Spinal cord (tissue), 10 donors: Measurements from ENCODE around the gene SPINT1. TPM values are rescaled to one million over a fixed set of nuclear protein-coding genes. Genes with fewer than 3 reads are reported as not detected.

Experiments used
- DNase-seq, 6 donors: peaks; one replicate each; pipeline versions ENCODE4 v3.0.0 to v3.0.0-alpha.2; 2013 to 2015; ENCODE audit warnings: low spot score in 6 of 6, low read depth in 4 of 6
- H3K27ac ChIP-seq: one replicate; pipeline ENCODE4 v1.5.1; 2013; ENCODE audit warnings: low read depth, low read length, control low read depth
- H3K27me3 ChIP-seq: one replicate; pipeline ENCODE4 v1.6.1; 2013; ENCODE audit warnings: low read length; ENCODE audit not compliant: control insufficient read depth, insufficient read depth
- H3K36me3 ChIP-seq: one replicate; pipeline ENCODE4 v1.6.1; 2013; ENCODE audit warnings: low read length; ENCODE audit not compliant: control insufficient read depth, insufficient read depth
- H3K4me1 ChIP-seq: one replicate; pipeline ENCODE4 v1.6.1; 2013; ENCODE audit warnings: low read length; ENCODE audit not compliant: control insufficient read depth, insufficient read depth
- H3K4me3 ChIP-seq: one replicate; pipeline ENCODE4 v1.5.1; 2013; ENCODE audit warnings: low read depth, low read length, control low read depth
- H3K9me3 ChIP-seq: one replicate; pipeline ENCODE4 v1.6.1; 2013; ENCODE audit warnings: low read length; ENCODE audit not compliant: control insufficient read depth, insufficient read depth
- WGBS: methylation state at CpG from one replicate; pipeline ENCODE4 v1.1.5; 2013; ENCODE audit warnings: missing lambda C conversion rate; ENCODE audit not compliant: insufficient coverage; 5-methylcytosine and 5-hydroxymethylcytosine counted together
- polyA plus RNA-seq, 2 donors: library from polyadenylated mRNA; unstranded; fragments of 120-200 nt; gene quantifications; one replicate each; pipeline ENCODE4 v1.2.1, GENCODE V29; 2013; ENCODE audit not compliant: insufficient read length in 2 of 2
- total RNA-seq, 2 donors: library from RNA; depleted of rRNA in 1 of 2; stranded (reverse); fragments of 120-200 nt in 1 of 2; fragments of >200 nt in 1 of 2; gene quantifications; one replicate each; pipeline versions ENCODE4 v1.2.3 to v1.2.4, GENCODE V29; 2013 to 2014
- donor health status: healthy.

SPINT1 gene
- total and polyA plus RNA-seq, 4 donors = 2.9 to 4.5 (median 3.7) TPM

DNA sequence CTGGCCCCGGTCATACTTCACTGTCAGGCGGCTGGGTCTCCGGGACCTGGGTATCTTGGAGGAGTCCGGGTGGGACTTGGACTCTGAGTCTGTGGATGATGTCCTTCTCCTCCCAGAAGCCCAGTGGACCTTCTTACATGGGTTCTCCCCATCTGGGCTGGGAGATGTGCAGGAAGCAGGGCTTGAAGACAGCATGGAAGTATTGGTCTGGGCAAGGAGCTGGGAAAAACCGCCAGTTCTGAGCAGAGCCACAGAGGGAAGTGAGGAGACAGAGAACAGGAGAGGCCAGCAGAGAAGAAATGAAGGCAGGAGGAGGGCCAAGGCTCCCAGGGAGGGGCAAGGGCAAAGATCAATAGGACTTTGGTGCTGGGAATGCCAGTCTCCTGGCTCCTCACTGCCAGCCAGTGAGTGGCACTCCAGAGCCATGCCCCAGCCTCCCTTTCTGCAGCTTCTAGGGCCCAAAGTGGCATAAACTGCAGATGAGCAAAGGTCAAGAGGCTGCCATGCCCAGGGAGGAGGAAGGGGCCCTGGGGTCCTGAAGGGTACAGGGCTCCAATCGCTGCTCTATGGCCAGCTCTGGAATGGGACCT is 15.3 kb upstream of the SPINT1 start, which contains the start of gene PPP1R14D:
Gene PPP1R14D (minus strand): TSS at position 262 of the 590 bp plus-strand sequence. CDS start 67 bp downstream, at position 195.
- H3K9me3 ChIP-seq = no peaks in the 10 kb centered on the region
- H3K4me3 ChIP-seq = no peak within 1 kb of the TSS
- no peak within 1 kb of the TSS for H3K27ac ChIP-seq
- H3K27me3 ChIP-seq = no peaks in the 10 kb centered on the region
- no peaks in the 10 kb centered on the region for H3K4me1 ChIP-seq
- no peaks in the 10 kb centered on the region for H3K36me3 ChIP-seq
- 90% methylated on average over 6 of the region's 6 CpGs for WGBS
- DNase-seq = no peak

DNA sequence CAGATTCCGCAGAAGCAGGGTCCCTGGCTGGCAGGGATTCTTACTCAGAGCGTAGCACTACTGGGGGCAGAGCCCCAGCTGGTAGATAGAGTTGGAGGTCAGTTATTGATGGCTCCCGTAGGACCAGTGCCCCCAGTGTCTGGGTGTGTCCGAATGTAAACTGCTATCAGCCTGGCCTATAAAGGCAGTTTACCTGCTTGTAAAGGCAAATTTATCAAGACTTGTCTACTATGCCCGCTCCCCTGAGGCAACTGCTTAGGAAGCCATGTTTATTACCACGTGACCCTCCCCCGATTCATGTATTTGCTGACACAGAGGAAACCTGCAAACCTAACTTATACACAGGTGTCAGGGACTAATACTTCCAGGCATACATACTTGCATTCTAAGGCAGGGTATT is 14.7 kb upstream of the SPINT1 start:
- Histone ChIP-seq H3K4me3 (no peak overlapping the region), H3K4me1 (no peaks in the 10 kb centered on the region), H3K9me3 (no peaks in the 10 kb centered on the region), H3K36me3 (no peaks in the 10 kb centered on the region), H3K27ac (no peak overlapping the region), H3K27me3 (no peaks in the 10 kb centered on the region)
- 90% methylated on average over 5 of the region's 7 CpGs for WGBS
- no peak for DNase-seq

DNA sequence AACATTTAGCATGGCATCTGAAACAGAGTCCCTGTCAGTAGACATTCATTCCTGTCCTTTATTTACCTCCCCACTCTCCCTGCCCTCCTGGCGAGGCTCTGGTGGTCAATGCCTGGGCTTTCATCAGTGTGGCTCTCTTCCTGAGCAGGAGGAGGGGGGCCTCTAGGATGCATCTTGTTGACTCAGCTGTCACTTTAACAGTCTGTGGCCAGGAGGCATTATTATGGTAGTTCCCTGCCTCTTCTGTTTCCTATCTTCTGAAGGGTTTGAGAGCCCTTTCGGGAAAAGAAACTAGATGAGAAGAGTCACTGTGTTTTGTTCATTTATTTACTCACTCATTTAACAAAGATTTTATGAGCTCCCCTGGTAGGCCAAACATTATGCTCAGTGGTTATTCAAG is 13.0 kb upstream of the SPINT1 start:
- H3K27ac ChIP-seq = no peak overlapping the region
- no CpG with 5 or more reads among the region's 2 CpGs for WGBS
- H3K36me3 ChIP-seq = no peaks in the 10 kb centered on the region
- H3K4me1 ChIP-seq = no peaks in the 10 kb centered on the region
- no peak for DNase-seq
- no peaks in the 10 kb centered on the region for H3K27me3 ChIP-seq
- no peak overlapping the region for H3K4me3 ChIP-seq
- no peaks in the 10 kb centered on the region for H3K9me3 ChIP-seq

DNA sequence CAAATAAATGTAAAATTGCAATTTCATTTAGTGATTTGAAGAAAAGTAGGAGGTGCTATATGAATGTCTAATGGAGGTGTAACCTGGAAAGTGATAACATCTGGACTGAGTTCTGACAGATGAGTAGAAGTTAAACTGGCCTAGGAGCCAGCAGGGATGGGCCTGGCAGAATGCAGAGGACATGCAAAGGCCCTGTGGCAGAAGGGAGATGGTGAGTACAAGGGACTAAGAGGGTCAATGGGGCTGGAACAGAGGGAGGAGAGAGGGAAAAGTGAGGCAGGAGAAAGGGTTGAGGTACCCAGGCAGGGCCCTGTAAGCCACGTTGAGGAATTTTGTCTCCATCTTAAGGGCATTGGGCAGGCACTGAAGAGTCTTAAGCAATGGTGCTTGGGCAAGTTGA is 12.0 kb upstream of the SPINT1 start:
- DNase-seq = no peak
- H3K36me3 ChIP-seq = no peaks in the 10 kb centered on the region
- no peaks in the 10 kb centered on the region for H3K27me3 ChIP-seq
- no peak overlapping the region for H3K4me3 ChIP-seq
- H3K4me1 ChIP-seq = no peaks in the 10 kb centered on the region
- no peaks in the 10 kb centered on the region for H3K9me3 ChIP-seq
- H3K27ac ChIP-seq = no peak overlapping the region
- WGBS = 67% methylated on average over 1 of the region's 1 CpG

DNA sequence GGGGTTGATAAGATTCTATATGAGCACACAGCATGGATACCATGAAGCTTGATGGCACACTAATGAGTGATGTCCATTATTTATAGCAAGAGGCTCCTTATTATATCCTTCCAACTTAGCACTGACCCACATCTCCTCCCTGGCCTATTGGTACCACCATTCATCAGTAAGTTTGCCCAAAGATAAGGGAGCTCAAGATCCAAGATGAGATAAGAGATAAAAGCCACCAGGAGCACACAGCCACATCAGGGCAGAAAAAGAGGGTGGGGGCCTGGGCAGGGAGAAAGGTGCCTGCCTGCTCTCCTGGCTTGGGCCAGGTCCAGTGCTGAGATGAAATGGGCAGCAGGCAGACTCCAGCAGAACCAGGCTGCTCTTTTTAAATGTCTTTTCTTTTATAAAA is 10.9 kb upstream of the SPINT1 start:
- Histone ChIP-seq H3K27ac (no peak overlapping the region), H3K9me3 (no peaks in the 10 kb centered on the region), H3K36me3 (no peaks in the 10 kb centered on the region), H3K4me3 (no peak overlapping the region), H3K4me1 (no peaks in the 10 kb centered on the region), H3K27me3 (no peaks in the 10 kb centered on the region)
- no peak for DNase-seq

DNA sequence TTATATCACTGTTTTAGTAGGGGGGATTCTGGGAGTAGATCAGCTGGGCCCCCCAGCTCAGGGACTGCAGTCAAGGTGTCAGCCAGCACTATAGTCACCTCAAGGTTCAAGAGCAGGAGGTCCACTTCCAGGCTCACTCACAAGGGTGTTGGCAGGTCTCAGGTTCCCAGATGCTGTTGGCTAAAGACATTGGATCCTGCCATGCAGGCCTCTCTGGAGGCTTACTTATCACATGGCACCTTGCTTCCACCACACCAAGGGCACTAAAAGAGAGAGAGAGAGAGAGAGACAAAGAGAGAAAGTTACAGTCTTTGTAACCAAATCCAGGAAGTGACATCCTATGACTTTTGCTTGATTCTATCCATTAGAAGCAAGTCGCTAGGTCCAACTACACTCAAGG is 7.8 kb upstream of the SPINT1 start:
- Histone ChIP-seq H3K27me3 (no peaks in the 10 kb centered on the region), H3K4me3 (no peak overlapping the region), H3K4me1 (no peaks in the 10 kb centered on the region), H3K27ac (no peak overlapping the region), H3K9me3 (no peaks in the 10 kb centered on the region), H3K36me3 (no peaks in the 10 kb centered on the region)
- WGBS = no CpG with 5 or more reads among the region's 1 CpG
- DNase-seq = no peak

DNA sequence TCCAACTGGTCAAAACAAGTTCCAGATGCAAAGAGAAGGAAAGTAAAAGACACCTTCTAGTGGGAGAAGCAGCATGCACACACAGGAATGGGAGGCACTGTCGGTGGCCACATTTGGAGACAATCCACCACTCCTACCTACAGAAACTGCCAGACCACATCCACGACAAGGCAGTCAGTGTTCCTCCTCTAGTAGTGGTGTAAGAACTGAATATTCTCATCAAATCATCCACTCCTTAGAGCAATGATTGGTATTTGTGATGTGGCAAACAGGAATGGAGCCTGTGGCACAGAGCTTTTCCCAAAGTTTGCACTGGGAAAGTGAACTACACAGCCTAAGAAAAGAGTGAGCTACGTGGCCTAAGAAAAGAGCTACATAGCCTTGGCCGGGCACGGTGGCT is 5.1 kb upstream of the SPINT1 start:
- Histone ChIP-seq H3K4me3 (no peak overlapping the region), H3K4me1 (peaks cover 4% of the 10 kb centered on the region), H3K27me3 (peaks cover 13% of the 10 kb centered on the region), H3K27ac (no peak overlapping the region), H3K36me3 (no peaks in the 10 kb centered on the region), H3K9me3 (no peaks in the 10 kb centered on the region)
- no peak for DNase-seq
- no CpG with 5 or more reads among the region's 5 CpGs for WGBS

DNA sequence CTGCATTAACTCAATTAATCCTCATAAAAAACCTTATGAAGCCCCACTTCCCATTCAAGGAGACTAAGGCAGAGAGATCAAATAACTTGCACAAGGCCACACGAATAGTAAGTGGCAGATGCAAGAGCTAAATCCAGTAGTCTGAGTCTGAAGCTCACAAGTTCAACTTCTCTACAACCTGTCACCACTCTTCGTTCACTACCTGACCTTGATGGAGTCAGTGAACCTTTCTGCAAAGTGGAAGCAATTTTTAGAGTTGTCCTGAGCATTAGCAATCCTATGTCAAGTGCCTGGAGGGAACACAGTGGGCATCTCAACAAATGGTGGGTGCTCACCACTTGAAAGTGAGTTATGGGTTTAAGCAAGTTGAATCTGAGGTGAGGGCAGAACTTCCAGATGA is 2.1 kb upstream of the SPINT1 start:
- WGBS = 100% methylated on average over 1 of the region's 2 CpGs
- peaks cover 16% of the 10 kb centered on the region for H3K4me1 ChIP-seq
- H3K9me3 ChIP-seq = no peaks in the 10 kb centered on the region
- peaks cover 42% of the 10 kb centered on the region for H3K27me3 ChIP-seq
- no peak overlapping the region for H3K4me3 ChIP-seq
- no peak for DNase-seq
- H3K27ac ChIP-seq = no peak overlapping the region
- no peaks in the 10 kb centered on the region for H3K36me3 ChIP-seq

DNA sequence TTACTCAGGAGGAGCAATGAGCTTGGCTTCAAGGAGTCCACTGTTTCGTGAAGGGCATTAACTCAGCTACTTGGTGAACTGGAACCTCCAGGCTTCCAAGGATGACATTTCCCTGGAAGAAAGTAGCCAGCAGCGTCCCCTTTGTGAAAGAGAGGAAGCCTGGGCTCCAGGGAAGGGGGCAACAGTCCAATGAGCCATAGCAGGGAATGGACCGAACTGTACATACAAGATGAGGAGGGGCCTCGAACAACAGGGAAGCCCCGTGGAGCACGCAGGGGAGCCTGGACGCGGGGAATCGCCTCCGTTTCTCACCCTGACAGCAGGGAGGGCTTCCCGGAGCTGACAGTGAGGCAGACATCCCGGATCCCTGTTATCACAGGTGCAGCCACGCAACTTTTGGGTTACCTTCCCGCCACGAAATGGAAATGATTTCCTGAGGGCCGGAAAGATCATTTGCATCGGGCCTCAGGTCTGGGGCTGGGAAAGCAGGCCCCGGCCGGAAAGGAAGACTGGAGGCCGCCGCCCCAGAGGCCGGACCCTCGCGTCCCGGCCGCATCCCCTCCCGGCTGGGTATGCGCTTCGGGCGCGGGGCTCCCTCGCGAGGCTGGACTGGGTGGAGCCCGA is 475 bp upstream of the SPINT1 start:
- no peak for DNase-seq
- Histone ChIP-seq H3K36me3 (no peaks in the 10 kb centered on the region), H3K9me3 (no peaks in the 10 kb centered on the region), H3K4me3 (peak overlapping the region; percentile 16), H3K27me3 (peaks cover 49% of the 10 kb centered on the region), H3K4me1 (peaks cover 16% of the 10 kb centered on the region), H3K27ac (no peak overlapping the region)
- 6% methylated on average over 34 of the region's 34 CpGs for whole genome bisulfite sequencing

DNA sequence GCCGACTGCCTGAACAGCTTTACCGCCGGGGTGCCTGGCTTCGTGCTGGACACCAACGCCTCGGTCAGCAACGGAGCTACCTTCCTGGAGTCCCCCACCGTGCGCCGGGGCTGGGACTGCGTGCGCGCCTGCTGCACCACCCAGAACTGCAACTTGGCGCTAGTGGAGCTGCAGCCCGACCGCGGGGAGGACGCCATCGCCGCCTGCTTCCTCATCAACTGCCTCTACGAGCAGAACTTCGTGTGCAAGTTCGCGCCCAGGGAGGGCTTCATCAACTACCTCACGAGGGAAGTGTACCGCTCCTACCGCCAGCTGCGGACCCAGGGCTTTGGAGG is 815 bp downstream of the SPINT1 start:
- Histone ChIP-seq H3K36me3 (no peaks in the 10 kb centered on the region), H3K27ac (no peak overlapping the region), H3K4me1 (peaks cover 16% of the 10 kb centered on the region), H3K27me3 (peaks cover 49% of the 10 kb centered on the region), H3K4me3 (peak overlapping the region; percentile 26), H3K9me3 (no peaks in the 10 kb centered on the region)
- under 1% methylated on average over 24 of the region's 28 CpGs for WGBS
- peak in 2 of 6 donors; percentile 13 to 28 for DNase-seq
